NCI-H1417 (cell line): ENCODE data around the gene KIAA1755.
"Not testable (repeated sequence)": the region's sequence is repeated elsewhere in the genome, so short reads cannot be mapped to it uniquely, and the experiment has no call there.

Experiments used
- DNase-seq, 3 experiments: peaks; one replicate each; lab custom pipeline; 2025; lab: John Stamatoyannopoulos, UW

KIAA1755 gene

DNA sequence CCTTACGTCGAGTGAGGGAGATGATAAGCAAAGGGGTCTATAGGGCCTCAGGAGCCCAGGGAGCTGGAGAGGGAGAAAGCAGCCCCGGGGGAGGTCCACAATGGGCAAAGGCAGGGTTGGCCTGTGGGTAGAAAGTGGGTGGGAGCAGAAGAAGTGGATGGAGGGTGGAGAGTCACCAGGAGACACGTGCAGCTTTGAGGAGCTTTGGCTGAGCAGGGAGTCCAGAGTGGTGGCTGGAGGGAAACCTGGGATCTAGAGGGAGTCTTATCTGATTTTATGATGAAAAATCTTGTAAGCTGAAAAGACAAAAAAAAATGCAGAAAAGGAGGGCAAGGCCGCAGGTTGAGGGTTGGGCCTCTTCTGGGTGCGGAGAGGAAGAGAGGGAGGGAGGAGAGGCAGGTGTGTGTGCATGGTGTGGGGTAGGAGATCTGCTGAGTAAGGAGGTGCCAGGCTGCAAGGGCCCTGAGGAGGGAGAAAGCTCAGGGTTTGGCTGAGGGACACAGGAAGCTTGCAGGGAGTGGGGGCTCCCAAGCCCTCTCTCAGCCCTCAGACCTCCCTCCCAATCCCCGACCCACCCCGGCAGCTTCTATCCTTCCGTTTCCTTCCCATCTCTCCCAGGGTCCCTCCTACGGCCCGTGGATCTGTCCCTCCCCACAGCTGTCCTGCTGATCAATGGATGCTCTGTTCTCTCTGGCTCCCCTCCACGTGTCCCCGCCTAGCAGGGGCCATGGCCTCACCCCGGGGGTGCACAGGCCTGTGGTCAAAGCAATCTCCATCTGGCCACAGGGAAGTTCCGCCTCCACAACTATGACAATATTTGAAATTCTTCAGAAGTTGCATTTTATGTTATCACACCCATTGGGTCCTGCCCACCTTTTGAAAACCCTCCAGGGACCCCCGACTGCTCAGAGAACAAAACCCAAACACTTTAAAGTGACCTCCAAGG is 26.3 kb upstream of the KIAA1755 start:
- DNase-seq = no peak

DNA sequence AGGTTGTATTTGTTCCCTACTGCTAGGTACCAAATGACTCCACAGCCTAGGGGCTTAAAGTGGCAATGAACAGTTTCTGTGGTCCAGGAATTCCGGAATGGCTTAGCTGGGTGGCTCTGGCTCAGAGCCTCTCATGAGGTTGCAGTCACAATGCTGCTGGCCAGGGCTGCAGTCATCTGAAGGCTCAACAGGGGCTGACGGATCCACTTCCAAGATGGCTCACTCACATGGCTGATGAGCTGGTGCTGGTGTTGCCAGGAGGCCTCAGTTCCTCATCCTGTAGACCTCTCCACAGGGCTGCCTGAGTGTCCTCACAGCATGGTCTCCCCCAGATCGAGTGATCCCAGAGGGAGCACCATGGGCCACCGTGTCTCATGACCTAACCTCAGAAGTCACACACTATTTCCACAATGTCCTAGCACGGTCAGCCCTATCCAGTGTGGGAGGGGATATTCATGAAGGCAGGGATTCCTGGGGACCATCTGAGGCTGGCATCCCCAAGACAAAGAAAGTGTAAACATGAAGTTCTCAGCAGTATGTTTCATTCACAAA is 24.4 kb upstream of the KIAA1755 start:
- no peak for DNase-seq

DNA sequence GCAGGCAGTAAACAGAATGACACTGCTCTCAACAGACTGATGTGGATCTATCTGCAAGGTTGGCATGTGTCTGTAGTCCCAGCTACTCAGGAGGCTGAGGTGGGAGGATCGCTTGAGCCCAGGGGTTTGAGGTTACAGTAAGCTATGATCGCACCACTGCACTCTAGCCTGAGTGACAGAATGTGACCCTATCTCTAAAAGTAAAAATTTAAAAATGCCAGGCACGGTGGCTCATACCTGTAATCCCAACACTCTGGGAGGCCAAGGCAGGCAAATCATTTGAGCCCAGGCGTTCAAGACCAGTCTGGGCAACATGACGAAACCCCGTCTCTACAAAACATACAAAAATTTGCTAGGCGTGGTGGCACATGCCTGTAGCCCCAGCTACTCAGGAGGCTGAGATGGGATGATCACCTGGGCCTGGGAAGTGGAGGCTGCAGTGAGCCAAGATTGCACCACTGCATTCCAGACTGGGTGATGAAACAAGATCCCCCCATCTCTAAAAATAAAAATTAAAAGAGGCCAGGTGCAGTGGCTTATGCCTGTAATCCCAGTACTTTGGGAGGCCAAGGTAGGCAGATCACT is 23.6 kb upstream of the KIAA1755 start:
- DNase-seq = not testable (repeated sequence)

DNA sequence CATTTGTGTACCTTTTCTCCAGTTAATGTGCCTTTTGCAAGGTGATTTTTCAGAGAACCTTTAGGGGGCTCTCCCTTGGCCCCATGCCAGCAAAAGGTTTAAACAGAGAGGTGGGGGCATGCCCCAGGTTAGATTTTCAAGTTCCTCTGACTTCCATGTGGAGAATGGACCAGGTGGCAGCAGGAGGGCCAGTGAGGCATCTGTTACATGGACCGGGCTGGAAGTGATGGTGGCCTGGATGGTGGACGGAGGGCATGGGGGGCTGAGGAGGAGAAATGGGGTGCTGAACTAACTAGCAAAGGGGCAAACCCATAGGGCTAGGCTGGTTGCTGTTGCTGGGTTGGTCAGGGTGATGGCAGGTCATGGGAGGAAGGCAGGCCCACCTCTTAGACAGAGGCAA is 22.7 kb upstream of the KIAA1755 start:
- no peak for DNase-seq

DNA sequence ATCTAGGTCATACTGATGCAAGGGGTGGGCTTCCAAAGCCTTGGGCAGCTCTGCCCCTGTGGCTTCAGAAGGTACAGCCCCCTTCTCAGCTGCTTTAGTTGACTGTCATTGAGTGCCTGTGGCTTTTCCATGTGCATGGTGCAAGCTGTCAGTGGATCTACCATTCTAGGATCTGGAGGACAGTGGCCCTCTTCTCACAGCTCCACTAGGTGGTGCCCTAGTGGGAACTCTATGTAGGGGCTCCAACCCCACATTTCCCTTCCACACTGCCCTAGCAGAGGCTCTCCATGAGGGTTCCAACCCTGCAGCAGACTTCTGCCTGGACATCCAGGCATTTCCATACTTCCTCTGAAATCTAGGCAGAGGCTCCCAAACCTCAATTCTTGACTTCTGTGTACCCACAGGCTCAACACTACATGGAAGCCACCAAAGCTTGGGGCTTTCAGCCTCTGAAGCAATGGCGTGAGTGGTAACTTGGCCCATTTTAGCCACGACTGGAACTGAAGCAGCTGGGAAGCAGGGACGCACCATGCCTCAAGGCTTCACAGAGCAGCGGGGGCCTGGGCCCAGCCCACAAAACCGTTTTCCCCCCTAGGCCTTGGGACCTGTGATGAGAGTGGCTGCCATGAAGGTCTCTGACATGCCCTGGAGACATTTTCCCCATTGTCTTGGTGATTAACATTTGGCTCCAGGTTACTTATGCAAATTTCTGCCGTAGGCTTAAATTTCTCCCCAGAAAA is 20.8 kb upstream of the KIAA1755 start:
- not testable (repeated sequence) for DNase-seq

DNA sequence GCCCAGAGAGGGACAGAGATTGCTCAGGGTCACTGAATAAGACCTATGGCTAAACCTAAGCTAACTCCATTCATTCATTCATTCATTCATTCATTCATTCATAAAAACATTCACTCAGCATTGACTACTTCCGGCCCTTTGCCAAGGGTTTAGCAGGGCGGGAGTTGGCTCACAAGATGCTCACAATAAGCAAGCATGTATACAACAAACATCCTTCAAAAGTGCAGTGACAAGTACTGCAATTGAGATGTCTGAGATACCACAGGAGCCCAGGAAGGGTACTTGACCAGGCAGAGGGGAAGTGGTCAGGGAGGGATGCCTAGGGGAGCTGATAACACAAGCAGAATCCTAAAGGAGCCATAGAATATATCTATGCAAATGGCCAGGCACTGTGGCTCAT is 18.2 kb upstream of the KIAA1755 start:
- DNase-seq = no peak

DNA sequence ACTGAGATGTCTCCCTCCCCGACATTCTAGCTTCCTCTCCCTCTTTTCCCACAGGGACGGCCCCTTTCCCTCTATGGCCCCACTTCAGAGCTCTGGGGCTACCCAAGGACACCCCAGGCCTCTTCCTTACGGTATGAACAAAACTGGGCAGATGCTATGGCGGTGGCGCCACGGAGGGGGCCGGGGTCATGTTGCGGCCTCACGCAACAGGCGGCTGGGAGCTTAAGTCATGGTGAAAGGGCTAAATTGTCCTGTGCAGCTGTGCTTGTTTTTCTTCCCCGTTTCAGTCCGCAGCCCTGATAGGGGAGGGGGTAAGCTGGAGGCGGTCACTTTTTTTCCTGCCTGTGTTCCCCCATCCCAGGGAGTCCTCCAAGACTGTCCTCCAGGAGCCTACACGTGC is 17.6 kb upstream of the KIAA1755 start:
- peak in 1 of 3 experiments; percentile 15 for DNase-seq

DNA sequence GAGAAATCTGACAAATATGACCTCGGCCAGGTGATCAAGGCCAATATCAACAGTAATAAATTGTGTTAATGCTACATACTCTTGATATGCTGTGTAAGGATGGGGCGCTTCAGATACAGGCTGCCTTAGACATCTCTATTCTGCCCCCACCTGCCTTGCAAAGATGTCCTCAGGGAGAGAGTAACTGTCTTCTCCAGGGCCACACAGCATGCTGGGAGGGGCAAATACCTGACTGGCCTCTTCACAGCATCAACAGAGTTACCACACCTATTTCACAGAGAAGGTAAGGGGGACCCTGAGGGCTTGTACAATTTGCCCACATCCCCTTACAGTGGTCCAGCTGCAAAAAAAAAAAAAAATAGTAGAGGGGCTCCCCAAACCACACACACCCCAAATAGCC is 17.2 kb upstream of the KIAA1755 start:
- no peak for DNase-seq

DNA sequence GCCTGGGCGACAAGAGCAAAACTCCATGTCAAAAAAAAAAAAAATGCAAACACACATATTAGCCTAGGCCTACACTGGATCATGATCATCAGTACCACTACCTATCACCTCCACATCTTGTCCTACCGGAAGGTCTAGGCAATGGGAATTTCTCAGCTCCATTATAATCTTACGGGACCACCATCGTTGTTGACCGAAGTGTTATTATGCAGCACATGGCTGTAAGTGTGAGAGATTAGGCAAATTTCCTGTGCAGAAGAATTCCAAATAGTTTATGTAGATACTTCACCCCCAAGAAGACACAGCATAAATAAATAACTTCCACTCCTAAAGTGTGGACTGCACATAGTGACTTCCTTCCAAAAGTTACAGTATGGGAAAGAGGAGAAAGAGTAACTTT is 16.8 kb upstream of the KIAA1755 start:
- no peak for DNase-seq

DNA sequence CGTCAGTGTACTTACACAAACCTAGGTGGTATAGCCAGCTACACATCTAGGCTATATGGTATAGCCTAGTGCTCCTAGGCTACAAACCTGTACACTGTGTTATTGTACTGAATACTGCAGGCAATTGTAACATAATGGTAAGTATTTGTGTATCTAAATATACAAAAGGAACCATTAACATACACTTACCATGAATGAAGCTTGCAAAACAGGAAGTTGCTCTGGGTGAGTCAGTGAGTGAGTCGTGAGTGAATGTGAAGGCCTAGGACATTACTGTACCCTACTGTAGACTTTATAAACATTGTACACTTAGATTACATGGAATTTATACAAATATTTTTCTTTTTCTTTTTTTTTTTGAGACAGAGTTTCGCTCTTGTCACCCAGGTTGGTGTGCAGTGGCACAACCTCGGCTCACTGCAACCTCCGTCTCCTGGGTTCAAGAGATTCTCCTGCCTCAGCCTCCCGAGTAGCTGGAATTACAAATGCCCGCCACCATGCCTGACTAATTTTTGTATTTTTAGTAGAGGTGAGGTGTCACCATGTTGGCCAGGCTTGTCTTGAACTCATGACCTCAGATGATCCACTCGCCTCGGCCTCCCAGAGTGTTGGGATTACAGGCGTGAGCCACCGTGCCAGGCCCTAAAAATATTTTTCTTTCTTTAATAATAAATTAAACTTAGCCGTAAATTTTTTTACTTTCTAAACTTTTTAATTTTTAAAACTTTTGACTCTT is 15.4 kb upstream of the KIAA1755 start:
- DNase-seq = peak in 1 of 3 experiments; percentile 30

DNA sequence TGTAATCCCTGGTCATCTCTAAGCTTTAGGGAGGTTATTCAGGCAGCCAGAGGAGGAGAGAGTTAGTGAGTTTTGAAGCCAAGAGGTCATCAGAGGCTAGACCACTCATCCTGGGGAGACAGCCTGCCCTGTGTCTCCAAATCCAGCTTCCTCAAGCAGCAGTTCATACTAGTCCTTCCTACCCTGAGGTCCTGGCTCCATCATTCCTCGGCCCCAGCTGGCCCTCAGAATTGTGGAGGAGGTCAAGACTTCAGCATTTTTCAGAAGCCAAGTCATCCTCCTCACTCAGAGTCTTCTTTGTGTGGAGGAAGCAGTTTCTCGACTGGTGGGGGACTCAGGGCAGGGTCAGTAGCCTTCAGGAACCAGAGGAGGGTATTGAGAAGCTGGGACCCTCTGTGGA is 12.4 kb upstream of the KIAA1755 start:
- no peak for DNase-seq

DNA sequence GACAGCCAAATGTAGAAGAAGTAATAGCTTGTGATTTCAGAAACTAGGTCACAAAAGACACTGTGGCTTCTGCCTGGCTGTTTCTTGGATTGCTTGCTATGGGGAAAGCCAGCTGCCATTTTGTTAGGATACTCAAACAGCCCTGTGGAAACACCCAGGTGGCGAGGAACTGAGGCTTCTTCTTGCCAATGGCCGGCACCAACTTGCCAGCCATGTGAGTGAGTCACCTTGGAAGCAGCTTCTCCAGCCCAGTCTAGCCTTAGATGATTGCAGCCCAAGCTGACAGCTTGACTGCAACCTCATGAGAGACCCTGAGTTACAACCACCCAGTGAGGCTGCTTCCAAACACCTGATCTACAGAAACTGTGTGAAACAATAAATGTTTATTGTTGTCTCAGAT is 11.9 kb upstream of the KIAA1755 start:
- no peak for DNase-seq

DNA sequence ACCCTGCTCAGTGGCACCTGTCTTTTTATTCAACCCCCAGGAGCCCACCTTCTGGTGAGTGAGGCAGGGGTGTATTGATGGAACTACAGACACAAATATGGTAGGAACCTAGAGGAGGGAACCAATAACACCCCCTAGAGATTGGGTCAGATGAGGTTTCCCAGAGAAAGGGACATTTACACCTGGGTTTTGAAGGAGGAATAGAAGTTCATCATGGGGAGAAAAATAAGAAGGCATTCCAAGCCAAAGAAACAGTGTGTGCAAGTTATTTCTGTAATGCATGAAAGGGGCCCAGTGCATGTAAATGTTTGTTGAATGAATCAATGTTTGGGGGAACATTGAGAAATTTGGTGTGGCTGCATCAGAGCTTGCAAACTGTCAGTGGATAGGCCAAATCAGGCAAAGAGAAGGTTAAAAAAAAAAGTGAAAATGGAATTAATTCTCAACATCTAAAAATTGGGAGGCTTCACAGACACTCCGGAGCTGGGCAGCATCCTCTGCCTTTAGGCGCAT is 11.1 kb upstream of the KIAA1755 start:
- DNase-seq = no peak

DNA sequence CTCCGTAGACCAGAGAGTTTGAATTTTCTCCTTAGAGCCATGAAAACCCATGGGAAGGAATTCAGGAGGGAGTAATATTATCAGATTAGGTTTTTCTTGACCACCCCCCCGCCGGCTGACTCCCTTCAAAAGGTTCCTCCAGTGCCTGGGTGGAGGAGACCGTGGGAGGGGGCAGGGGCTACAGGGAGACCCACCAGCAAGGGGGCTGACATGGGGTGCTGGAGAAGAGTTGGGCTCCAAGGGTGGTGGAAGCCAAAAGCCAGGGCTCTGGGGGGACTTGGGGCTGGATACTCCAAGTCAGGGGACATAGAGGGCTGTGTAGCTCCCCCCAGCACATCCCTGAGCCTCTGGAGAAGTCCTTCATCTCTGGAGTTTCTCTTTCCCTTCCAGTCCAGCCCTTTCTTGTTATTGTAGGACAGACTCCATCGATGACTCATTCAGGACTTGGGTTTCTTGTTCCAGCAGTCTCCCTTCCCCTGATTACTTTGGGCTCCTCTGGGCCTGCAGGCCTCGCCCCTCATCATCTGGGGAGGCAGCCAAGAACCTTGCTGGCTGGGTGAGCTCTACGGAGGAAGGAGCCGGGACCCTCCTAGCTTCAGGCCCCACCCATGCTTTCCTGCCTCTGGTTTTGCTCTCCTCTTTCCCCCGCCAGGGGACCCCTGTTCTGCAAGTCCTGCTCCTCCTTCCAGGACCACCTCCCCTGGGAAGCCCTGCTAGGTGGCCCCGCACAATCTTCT is 10.5 kb upstream of the KIAA1755 start:
- no peak for DNase-seq

DNA sequence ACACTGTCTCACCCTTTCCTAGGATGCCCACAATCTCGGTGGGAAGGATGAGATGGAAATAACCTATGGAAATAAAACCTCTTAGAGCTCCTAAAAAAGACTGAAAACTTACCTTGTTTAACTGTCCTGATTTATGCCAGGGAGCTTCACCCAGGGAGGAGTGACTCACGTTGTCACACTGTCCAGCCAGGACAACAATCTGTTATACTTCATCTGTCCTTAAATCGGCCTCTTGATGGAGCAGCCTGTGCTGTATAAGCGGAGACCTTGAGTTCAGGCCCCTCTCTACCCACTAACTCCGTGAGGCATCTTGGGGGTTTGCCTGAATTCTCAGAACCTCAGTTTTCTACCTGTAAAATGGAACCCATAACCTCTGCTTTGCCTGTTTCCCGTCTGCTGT is 9.2 kb upstream of the KIAA1755 start:
- no peak for DNase-seq

DNA sequence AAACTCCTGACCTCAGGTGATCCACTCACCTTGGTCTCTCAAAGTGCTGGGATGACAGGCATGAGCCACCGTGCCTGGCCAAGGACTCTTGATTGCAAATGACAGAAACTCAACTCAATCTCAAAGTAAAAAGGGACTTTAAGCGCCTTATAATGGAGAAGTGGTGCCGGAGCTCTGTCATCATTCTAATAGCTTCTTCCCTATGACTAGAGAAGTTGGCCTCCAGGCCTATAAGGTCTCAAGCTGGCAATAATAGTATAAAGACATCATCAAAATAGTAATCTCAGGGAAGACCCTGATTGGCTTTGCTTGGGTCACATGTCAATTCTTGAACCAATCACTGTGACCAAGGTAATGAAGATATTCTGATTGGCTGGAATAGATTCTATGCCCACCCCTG is 8.5 kb upstream of the KIAA1755 start:
- DNase-seq = no peak

DNA sequence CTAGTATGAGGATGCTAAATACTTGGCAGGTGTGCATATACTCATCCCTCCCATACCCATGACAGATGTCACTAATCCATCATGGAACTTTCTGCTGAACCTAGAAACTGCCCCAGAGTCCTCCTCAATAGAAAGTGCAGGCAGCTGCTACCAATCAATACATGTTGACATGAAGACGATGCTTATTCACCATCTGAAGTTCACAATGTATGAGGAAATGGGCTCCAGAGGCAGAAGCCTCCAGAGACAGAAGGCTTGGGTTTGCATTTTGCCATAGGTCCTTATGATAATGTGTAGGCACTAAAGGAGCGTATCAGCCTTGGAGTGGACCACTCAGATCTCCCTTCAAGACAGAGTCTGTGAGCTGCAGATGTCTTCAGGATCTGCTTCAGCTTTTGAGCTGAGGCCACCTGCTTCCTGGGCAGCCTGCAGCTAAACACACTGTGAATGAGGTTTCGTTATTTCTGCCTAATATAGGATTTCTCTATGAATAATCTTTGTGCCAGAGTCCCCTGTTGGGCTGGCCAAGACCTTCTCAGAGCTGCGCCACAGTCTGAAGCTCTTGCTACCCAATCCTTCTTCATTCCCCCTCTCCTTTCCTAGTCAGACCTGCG is 7.5 kb upstream of the KIAA1755 start:
- no peak for DNase-seq

DNA sequence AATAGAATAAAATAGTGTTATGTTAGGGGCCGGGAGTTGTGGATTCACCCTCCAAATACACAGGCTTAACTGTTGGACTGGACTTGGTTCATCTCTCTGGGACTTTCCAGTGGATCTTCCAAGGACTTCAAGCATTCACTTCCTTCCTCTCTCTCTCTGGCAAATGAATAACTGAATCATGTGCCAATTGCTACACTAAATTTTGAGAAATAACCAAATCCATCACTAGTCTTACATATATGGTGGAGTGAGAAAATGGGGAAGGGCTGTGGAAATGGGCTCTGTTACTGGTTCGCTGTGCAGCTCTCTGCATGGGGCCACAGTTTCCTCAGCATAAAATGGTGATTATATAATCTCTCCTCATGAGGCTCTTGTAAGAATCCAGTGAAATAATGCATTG is 6.8 kb upstream of the KIAA1755 start:
- DNase-seq = no peak

DNA sequence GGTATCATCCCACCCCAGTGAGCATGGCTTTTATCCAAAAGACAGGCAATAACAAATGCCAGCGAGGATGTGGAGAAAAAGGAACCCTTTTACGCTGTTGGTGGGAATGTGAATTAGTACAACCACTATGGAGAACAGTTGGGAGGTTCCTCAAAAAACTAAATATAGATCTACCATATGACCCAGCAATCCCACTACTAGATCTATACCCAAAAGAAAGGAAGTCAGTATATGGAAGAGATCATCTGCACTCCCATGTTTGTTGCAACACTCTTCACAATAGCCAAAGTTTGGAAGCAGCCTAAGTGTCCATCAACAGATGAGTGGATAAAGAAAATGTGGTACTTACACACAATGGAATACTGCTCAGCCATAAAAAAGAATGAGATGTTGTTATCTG is 5.9 kb upstream of the KIAA1755 start:
- no peak for DNase-seq

DNA sequence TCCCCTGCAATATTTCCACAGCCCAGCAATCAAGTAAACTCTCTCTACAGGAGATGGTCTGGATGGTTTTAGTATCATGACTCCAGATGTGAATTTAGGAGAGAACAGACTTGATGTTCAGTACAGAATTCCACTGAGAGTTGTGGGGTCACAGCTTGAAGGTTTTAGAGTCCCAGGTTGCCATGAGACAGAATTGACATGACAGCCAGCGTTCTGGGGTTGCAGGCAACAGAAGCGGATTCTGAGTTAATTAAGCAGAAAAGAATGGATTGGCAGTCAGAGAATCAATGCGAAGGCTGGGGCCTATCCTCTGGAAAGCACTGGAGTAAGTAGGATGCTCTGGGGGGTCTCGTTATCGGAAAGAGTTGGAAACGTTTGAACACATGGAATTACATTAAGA is 2.4 kb upstream of the KIAA1755 start:
- DNase-seq = no peak

DNA sequence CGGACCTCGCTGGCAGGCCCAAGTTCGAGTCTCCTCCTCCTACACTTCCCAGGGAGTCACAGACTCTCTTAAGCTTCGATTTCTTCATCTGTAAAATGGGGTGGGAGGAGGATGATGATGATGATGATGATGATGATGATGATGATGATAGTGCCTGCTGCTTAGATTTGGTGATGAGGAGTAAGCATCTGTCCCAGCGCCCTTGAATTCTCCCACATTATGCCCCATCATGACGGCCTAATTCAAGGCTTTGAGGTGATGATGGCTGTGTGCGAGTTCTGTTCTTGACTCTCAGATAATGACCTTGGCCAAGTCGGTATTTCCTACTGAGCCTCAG is 487 bp upstream of the KIAA1755 start:
- peak in 1 of 3 experiments; percentile 27 for DNase-seq
